ENCODE data around the gene DNASE2B.
"Not testable (repeated sequence)": the region's sequence is repeated elsewhere in the genome, so short reads cannot be mapped to it uniquely, and the experiment has no call there.

Gene DNASE2B

DNA sequence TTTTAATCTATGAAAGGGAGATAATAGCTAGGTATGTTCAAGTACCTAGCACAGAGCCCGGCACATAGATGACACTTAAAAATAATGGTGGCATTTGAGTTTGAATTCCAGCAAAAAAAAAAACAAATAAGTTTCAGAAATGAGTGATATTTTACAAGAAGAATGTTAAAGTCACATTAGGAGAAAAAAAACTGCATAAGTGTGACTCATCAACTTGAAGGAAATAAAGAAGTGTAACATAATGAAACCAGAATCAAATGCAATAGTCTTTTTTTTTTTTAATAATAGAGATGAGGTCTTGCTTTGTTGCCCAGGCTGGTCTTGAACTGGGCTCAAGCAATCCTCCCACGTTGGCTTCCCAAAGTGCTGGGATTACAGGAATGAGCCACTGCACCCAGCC is 17.1 kb downstream of the DNASE2B start:
- no peak for DNase-seq

DNA sequence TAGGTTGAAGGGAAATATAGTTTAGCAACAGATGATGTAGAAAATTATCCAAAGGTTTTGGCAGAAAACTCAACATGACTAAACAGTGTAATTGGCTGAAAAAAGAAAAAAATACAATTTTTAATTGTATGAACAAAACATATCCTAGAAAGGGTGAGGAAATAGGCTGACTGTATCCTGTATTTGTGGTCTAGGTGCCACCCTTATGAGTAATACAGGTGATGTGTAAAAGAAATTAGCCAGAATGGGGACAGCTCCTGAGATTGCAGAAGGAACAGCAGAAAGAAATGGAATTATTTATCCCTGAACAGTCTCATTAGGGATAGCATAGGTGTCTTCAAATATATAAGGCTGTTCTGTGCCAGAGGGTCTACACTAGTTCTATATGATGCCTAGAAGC is 24.6 kb downstream of the DNASE2B start:
- DNase-seq, result no peak

DNA sequence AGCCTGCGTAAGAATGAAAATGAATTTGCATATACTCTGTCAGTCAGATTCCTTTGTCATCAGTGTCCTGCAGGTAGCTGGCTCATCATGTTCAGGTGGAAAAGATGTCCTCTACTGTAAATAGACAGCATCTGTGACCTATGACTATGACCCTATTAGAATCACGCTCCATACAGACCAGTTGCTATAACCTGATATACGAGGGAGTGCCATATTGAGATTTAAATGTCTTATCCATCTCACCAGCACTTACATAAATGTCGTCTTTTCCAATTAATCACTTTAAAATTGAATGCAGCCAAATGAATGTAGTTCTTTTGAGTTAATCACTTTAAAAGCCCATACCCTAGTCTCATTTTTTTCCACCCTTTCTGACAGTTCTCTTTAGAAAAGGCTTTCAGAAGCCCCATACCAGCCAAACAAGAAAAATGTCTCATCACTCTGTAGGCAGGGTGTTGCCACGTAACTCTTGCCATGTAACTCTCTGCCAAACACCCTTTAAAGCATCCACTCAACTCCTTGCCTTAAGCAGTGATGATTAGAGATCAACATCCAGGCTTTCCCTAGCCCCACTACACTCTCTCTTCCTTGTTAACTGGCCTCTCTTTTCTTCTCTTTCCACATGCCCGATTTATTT is 26.3 kb downstream of the DNASE2B start:
- DNase-seq, result no peak

DNA sequence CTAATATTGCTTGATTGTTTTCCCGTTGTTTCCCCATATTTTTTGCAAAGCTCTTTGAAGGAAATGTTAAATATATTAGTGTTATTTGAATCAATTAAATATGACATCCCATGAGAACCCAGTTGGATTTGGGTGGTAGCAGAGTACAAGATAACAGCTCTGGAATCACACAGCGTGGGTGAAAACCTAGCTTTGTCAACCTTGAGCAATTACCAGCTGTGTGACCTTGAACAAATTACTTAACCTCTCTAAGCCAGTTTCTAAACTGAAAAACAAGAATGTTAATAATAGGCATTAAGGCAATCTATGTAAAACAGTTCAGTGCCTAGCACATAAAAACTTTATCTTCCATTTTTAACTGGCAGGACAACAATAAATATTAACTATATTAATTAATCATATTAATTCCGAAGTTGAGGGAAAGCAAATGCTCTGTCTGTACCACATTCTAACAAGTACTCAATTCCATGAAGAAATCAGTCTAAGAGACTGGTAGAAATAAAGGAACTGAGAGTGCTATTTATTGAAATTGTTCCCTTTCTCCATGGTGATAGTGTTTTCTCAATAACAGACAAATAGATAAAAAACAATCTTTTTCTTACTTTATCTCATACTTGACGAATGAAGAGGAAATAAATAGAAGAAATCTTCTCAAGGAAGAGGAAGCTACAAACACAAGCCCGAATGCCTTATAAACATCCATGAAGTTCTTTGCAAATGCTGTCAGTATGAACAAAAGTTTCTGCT is 27.0 kb downstream of the DNASE2B start:
- DNase-seq, result no peak

DNA sequence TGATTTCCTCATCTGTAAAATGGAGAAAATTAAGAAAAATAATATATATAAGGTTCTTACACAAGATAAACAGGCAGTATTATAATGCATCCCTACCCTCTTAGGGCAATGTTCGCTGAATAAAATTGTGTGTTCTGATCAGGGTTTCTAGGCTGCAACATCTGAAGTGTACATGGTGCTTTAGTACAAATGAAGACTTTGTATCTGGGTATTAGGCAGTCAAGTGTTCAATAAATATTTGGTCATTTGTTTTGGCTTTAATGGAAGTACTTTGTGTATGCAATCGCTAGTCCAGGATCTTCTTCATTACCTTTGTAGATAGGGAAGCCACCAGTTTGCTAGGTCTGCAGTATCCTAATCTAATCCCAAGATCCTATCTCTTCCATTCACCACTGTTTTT is 28.1 kb downstream of the DNASE2B start:
- DNase-seq, result no peak

DNA sequence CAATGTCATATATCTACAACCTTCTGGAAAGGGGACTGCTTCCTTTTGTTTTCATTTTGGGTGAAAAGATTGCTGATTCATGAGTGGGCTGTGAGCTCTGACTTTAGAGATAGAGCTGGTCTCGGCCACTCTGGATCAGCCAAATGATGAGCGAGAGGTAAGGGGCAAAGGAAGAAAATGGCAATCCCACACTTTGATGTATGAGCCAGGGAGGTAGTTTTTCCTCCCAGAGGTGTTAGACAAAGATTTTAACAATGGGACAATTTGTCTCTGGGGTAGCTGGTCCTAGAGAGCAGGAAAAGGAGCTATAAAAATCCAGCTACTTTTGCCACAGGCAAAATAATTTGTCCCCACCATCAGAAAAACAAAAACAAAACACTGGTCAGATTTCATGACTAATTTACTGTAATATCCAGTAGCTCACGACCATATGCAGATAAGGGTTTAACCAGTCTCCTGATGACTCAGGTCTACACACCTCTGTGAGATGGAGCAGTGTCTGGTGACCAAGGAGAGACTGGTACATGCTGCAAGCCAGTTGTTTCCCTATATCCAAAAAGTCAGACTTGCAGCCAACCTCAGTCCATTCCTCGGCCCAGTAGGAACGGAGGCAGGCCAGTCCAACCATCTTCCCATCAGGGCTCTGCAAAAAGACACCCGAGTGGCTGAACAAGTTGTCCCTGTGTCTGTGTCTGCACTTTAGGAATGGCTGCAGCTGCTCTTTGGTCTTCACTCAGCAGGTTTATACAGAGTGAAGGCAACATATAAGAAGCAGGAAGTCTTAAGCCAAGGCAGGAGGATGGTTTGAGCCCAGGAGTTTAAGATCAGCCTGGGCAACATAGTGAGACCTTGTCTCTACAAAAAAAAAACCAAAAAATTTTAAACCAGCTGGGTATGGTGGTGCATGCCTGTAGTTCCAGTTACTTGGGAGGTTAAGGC is 29.2 kb downstream of the DNASE2B start:
- DNase-seq, result no peak

DNA sequence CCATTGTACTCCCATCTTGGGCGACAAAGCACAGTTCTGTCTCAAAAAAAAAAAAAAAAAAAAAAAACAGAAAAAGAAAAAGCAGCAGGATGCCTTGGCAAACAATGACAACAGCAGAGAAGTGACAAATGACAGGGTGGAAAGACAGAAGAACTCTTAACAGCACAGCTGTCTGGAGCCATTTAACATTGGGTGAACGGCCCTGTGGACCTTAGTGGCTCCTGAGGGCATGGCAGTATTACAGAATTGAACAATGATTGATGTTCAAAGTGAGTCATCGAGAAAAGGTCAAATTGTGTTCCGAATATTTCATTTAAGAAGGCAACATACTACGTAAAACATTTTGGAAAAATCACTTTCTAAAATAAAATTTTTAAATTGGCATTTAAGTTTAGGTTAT is 30.0 kb downstream of the DNASE2B start:
- DNase-seq, result no peak

DNA sequence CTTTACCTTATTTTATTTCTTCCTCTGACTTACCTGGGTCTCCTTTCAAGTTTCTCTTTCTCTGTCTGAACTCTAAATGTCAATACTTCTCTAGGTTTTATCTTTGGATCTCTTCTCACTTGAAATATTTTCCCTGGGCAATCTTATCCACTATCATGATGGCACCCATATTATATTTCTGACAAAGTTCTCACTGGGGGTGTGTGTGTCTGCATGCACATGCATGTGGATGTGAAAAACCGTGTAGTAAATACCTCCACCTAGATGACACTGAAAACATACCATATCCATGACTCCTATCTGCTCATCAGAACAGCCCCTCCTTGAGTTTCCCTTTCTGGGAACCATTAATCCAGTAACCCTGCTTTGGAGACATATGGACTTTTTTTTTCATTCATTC is 30.9 kb downstream of the DNASE2B start:
- no peak for DNase-seq

DNA sequence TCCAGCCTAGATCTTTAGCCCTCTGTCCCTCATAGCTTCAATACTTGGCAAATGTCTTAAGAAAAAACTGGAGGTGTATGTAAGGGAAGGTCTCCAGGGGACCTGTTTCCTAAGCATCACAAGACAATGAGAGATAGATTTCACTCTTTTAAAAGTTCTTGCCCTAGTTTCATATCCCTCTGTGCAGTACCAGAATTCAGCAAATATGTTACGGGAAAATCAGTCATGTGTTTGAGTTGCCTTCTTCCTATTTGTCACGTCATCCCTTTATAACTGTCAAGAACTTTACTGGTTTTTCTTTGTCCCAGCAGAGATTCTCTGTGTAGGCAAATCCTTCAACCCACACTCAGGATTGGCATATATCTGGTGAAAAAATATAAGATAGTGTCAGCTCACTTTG is 32.3 kb downstream of the DNASE2B start:
- no peak for DNase-seq

DNA sequence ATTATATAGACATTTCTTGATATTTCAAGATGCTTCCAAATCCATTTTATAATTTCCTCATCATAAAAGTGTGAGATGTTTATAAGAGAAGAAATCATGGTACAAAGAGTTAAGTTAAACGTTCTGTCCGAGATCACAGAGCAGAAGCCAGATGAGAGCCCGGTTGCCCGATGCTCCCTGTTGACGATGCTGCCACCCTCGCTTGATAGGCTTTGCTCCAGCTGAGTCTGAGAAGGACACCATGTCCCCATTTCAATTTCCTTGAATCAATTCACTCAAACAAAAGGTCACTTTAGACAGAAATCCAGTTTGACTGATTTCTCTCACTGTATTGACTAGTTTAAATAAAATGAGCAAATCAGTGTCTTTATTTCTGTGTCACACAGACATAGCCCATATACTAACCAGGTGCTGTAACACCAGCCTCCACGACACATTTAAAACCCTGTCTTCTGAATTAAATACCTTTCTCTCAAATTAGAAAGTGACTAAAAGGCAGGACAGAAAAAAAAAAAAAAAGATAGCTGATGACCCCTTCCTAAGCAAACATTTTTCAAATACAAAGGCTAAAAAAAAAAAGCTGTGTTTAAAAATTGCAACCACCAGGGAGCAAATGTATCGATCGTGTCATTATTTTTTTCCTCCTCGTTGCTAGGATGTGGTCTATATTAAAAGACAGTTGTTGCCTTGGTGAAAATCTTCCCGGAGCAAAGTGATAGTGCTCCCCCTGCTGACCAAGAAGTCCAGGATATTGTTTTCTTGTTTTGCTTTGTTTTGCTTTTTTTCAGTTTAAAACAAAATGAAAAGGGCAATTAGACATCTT is 35.2 kb downstream of the DNASE2B start:
- peak in 1 of 4 experiments; percentile 10 for DNase-seq

DNA sequence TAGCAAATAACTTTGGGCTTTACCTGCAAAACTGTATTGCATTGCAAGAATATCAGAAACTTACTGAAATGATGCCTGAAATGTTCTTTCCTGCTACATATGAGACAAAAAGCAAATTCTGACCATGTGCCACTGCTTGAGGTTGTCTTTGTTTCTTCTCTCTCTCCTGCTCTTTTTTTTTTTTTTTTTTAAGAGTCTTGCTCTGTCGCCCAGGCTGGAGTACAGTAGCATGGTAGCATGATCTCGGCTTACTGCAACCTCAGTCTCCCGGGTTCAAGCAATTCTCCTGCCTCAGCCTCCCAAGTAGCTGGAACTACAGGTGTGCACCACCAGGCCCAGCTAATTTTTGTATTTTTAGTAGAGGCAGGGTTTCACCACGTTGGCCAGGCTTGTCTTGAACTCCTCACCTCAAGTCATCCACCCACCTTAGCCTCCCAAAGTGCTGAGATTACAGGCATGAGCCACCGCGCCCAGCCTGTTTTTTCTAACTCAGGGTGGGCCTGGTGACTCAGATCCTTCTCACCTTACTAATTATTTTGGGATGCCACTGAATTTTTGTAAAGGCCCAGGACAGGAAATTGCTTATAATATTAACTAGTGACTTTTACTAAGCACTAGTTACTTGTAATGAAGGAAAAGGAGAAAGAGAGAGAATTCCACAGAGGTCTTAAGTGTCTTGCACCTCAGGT is 35.9 kb downstream of the DNASE2B start:
- DNase-seq, result no peak

DNA sequence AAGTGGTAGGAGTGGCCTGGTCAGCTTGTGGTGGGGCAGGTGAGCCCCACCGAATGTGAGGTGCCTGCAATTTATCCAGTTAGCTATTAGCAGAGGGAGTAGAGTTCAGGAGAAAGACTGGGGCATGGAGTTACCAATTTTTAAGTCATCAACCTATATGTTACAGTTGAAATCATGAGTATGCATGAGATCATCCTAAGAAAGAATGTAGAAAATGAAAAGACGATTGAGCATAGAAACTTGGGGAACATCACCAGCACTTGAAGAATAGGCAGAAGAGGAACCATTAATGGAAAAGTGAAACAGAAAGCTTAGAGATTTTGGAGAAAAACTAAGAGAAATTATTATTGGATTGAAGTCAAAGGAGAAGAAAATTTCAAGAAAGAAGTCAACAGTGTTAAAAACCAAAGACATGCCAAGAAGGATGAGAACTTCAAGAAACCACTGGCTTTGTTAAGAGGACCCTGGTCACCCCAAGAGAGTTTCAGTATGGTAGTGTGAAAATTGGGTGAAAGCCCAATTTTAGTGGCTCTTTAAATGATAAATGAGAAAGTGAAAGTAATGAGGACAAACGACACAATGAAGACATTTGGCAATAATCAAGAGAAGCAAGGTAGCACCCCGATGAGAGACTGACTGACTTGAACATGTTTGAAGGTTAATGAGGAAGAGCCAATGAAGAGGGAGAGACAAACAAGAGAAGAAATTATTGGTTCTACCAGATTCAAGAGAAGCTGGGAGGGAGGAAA is 36.7 kb downstream of the DNASE2B start:
- no peak for DNase-seq

DNA sequence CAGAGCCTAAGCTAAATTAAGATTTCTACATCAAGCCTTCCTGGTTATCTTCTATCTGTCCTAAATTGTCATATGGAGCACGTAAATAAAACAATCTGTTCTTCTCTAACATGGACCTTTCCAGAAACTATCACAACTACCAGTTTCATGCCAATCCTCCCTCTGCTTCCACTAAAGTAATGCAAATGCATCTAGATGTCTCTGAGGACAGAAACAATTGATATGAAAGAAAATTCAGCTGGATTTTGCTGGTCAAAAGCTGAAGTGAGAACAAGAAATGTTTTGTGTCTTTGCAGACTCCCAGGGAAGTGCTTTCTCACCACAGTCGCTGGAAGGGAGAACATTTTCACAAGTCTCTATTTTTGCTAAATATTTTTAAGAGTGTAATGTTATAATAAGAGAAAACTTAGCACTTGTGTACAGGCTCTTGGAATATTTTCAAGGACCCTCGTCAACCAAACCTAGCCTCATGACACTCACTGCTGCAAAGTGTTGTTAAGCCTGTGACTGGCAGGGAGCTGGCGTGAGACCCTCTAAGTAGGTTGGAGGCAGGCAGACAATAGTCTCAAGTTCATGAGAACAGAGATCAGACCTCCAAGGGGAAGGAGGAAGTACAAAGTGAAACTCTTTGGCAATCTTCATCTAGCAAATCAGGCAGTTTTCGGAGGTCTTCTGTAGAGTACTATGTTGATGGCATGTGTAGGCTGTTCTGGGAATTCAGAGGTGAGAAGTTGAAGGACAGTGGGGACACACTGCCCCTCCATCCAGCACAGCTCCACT is 38.8 kb downstream of the DNASE2B start:
- no peak for DNase-seq

DNA sequence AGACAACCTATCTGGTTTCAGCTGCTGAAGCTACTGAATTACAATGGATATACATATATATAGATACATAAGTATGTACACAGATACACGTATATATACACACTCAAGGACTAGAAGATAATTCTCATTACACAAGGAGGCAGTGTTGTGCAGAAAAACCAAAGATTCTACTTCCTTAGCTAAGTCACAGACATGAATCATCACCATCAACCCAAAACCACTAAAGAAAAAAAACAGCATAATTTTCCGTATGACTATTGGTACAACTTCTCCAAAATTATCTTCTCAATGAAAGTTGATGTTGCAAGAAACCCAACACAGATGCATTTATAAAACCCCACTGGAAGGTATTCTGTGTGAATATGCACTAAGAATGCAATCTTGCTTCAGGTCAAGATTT is 44.0 kb downstream of the DNASE2B start:
- no peak for DNase-seq

DNA sequence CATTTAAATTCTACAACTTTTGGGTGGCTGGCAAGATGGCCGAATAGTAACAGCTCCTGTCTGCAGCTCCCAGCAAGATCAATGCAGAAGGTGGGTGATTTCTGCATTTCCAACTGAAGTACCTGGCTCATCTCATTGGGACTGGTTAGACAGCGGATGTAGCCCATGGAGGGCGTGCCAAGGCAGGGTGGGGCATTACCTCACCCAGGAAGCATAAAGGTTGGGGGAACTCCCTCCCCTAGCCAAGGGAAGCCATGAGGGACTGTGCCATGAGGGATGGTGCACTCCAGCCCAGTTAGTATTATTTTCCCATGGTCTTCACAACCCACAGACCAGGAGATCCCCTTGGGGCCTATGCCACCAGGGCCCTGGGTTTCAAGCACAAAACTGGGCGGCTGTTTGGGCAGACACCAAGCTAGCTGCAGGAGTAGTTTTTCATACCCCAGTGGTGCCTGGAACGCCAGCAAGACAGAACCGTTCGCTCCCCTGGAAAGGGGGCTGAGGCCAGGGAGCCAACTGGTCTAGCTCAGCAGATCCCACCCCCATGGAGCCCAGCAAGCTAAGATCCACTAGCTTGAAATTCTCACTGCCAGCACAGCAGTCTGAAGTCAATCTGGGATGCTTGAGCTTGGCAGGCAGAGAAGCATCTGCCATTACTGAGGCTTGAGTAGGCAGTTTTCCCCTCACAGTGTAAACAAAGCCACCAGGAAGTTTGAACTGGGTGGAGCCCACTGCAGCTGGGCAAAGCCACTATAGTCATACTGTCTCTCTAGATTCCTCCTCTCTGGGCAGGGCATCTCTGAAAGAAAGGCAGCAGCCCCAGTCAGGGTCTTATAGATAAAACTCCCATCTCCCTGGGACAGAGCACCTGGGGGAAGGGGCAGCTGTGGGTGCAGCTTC is 44.7 kb downstream of the DNASE2B start:
- not testable (repeated sequence) for DNase-seq

DNA sequence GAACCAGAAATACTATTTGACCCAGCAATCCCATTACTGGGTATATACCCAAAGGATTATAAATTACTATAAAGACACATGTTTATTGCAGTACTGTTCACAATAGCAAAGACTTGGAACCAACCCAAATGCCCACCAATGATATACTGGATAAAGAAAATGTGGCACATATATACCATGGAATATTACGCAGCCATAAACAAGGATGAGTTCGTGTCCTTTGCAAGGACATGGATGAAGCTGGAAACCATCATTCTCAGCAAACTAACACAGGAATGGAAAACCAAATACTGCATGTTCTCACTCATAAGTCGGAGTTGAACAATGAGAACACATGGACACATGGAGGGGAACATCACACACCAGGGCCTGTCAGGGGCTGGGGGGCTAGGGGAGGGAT is 50.4 kb downstream of the DNASE2B start:
- DNase-seq, result not testable (repeated sequence)

DNA sequence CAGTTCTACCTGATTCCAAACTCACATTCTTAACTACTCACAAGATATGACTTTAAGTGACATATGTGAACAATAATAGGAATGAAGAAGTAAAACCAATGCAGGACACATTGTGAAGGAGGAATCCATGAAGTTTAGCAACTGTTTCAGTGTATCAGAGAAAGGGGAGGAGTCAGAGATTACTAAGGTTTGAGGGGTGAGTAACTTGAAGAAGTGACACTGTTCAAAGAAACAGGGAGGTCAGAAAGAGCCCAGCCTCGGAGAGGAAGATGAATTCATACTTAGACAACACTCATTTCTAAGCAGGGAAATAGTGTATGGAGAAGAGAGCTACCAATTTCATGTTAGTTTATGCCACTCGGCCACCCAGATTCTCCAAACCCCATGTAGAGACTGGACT is 52.6 kb downstream of the DNASE2B start:
- DNase-seq, result no peak

DNA sequence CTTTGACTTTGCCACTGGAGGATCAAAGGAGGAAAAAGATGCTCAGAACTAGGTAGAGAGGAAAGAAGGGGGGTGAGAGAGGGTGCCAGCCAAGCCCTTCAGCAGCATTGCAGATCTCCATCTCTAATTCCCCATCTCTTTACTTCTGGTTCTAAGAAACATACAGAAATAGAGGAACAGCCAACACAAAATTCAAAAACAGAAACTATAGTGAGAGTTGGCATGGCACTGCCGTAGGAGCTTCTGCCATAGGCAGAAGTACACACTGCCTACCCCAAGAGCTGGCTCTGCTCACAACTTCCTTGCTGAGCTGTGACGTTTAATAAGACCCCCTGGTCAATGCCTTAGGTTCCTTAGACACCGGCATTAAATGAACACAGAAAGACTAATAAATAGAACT is 54.2 kb downstream of the DNASE2B start:
- DNase-seq, result no peak

DNA sequence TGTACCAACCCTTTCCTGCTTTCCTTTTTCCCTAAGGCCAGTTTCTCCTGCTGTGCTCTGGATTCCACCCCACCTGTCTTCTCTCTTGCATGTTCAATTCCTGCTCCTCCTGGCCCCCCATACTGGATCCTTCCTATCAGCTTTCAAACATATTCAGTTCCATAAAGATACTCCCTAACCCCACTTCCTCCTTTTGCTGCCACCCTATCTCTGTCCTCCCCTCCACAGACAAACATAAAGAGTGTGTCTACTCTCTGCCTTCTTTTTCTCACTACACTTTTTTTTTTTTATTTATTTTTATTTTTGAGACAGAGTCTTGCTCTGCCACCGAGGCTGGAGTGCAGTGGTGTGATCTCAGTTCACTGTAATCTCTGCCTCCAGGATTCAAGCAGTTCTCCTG is 63.8 kb downstream of the DNASE2B start:
- no peak for DNase-seq

Measured in activated naive CD4-positive, alpha-beta T cell (primary cell).